Fibroblast of lung (primary cell): ENCODE measurements around the gene SPNS1. TPM values are rescaled to one million over a fixed set of nuclear protein-coding genes. Genes with fewer than 3 reads are reported as not detected.

Experiments used
- DNase-seq, 2 donors: peaks; one replicate each; pipeline versions ENCODE4 v3.0.0 to v3.0.0-alpha.2; 2010; ENCODE audit warnings: low read depth in 2 of 2
- H2AFZ ChIP-seq: 2 replicates; pipeline ENCODE4 v1.5.1; 2012; ENCODE audit warnings: low read length, control low read depth, inconsistent platforms
- H3K27ac ChIP-seq: 2 replicates; pipeline ENCODE4 v1.5.1; 2011; ENCODE audit warnings: low read length, control low read depth; ENCODE audit not compliant: insufficient read depth
- H3K27me3 ChIP-seq: 2 replicates; pipeline ENCODE4 v1.5.1; 2011; ENCODE audit warnings: mild to moderate bottlenecking, low read length; ENCODE audit not compliant: control insufficient read depth, insufficient read depth
- H3K36me3 ChIP-seq: 2 replicates; pipeline ENCODE4 v1.5.1; 2011; ENCODE audit warnings: low read length; ENCODE audit not compliant: control insufficient read depth, insufficient read depth
- H3K4me1 ChIP-seq: 2 replicates; pipeline ENCODE4 v1.5.1; 2011; ENCODE audit warnings: low read length; ENCODE audit not compliant: control insufficient read depth, insufficient read depth; ENCODE audit errors: extremely low read depth
- H3K4me2 ChIP-seq: 2 replicates; pipeline ENCODE4 v1.5.1; 2011; ENCODE audit warnings: low read length, control low read depth; ENCODE audit not compliant: insufficient read depth; ENCODE audit errors: extremely low read depth
- H3K4me3 ChIP-seq, 4 experiments: fragments of 200-600 bp in 1 of 4; sonication (generic) in 1 of 4; replicated peaks in 1 of 4; 2 replicates each; pipeline ENCODE4 v1.5.1; 2011 to 2016; ENCODE audit warnings: low read length in 4 of 4, low read depth in 3 of 4, mild to moderate bottlenecking in 3 of 4, control low read depth in 2 of 4, inconsistent platforms in 1 of 4, mixed read lengths in 1 of 4; ENCODE audit not compliant: insufficient read depth in 1 of 4; ENCODE audit errors: control extremely low read depth in 1 of 4
- H3K79me2 ChIP-seq: 2 replicates; pipeline ENCODE4 v1.5.1; 2012; ENCODE audit warnings: mild to moderate bottlenecking, low read length, inconsistent platforms; ENCODE audit not compliant: control insufficient read depth, insufficient read depth
- H3K9ac ChIP-seq: 2 replicates; pipeline ENCODE4 v1.5.1; 2011; ENCODE audit warnings: mild to moderate bottlenecking, low read length, control low read depth; ENCODE audit not compliant: insufficient read depth
- H3K9me3 ChIP-seq: 2 replicates; pipeline ENCODE4 v1.5.1; 2012; ENCODE audit warnings: low read depth, low read length; ENCODE audit not compliant: control insufficient read depth, insufficient read depth
- H4K20me1 ChIP-seq: 2 replicates; pipeline ENCODE4 v1.5.1; 2011; ENCODE audit warnings: low read length; ENCODE audit not compliant: control insufficient read depth, insufficient read depth; ENCODE audit errors: extremely low read depth
- EZH2 ChIP-seq: IDR thresholded peaks from 2 replicates; pipeline ENCODE4 v1.5.1; 2012; ENCODE audit warnings: low read length, control low read depth, mild to moderate bottlenecking; ENCODE audit errors: missing control alignments
- polyA plus RNA-seq, 2 donors: library from polyadenylated mRNA; depleted of rRNA in 1 of 2; stranded (reverse) in 1 of 2; unstranded in 1 of 2; fragments of >200 nt; gene quantifications; 2 replicates each; pipeline ENCODE4 v1.2.1, GENCODE V29; 2011 to 2012; ENCODE audit warnings: missing spikeins in 1 of 2
- total RNA-seq: library from RNA; depleted of rRNA; stranded (reverse); fragments of >200 nt; gene quantifications from 2 replicates; pipeline ENCODE4 v1.2.1, GENCODE V29; 2014
- TF ChIP-seq, protein P1 (sequence below), 2 donors: IDR thresholded peaks in 1 of 2; conservative IDR thresholded peaks in 1 of 2; 1 replicate in 1 of 2; 2 replicates in 1 of 2; pipeline ENCODE4 v1.5.1; 2011 to 2012; ENCODE audit warnings: low read length in 2 of 2, control low read depth in 1 of 2, inconsistent platforms in 1 of 2, low read depth in 1 of 2, mild to moderate bottlenecking in 1 of 2

SPNS1 gene
- total and polyA plus RNA-seq, 2 donors (not counting 1 experiment from before 2014, with no cell fraction given), result 19.5 to 27.1 TPM

DNA sequence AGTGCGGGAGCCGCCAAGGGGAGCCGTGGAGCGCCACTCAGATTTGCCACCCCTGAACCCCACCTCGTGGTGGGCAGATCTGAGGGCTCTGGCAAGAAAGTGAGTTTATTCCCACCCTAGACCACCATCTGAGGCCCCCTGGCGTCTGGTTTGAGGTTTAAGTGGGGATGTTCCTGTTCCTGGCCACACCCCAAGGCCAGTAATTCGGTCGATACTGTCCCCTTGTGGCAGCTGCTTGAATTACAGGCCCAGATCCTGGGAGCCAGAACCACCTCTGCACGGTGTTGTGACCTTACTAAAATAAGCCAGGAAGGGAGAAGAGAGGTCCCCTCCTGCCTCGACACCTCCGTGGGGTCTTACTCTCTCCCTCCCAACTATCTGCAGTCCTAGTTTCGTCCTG is 6.9 kb downstream of the SPNS1 start:
- Histone ChIP-seq H3K27me3 (no peaks in the 10 kb centered on the region), H3K36me3 (peaks cover 25% of the 10 kb centered on the region), H3K4me1 (no peaks in the 10 kb centered on the region), H3K79me2 (peaks cover 8% of the 10 kb centered on the region), H3K4me2 (no peak overlapping the region), H3K27ac (no peak overlapping the region), H3K9ac (no peak overlapping the region), H4K20me1 (no peaks in the 10 kb centered on the region), H3K4me3 (no peak overlapping the region), H3K9me3 (no peaks in the 10 kb centered on the region), H2AFZ (no peak overlapping the region)
- TF ChIP-seq, protein P1, sequence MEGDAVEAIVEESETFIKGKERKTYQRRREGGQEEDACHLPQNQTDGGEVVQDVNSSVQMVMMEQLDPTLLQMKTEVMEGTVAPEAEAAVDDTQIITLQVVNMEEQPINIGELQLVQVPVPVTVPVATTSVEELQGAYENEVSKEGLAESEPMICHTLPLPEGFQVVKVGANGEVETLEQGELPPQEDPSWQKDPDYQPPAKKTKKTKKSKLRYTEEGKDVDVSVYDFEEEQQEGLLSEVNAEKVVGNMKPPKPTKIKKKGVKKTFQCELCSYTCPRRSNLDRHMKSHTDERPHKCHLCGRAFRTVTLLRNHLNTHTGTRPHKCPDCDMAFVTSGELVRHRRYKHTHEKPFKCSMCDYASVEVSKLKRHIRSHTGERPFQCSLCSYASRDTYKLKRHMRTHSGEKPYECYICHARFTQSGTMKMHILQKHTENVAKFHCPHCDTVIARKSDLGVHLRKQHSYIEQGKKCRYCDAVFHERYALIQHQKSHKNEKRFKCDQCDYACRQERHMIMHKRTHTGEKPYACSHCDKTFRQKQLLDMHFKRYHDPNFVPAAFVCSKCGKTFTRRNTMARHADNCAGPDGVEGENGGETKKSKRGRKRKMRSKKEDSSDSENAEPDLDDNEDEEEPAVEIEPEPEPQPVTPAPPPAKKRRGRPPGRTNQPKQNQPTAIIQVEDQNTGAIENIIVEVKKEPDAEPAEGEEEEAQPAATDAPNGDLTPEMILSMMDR (conservative IDR thresholded peaks at IDR 0.05 in 1 of 2, IDR thresholded peaks at IDR 0.05 in 1 of 2; ENCODE audit: low read depth in 1 of 2, low read length in 2 of 2), result peak; percentile 44 to 68
- no peak for TF ChIP-seq EZH2
- DNase-seq, result no peak

GRCh38 chr16:28982418-28982817 is 7.8 kb downstream of the SPNS1 start:
- Histone ChIP-seq H3K4me2 (no peak overlapping the region), H3K4me3 (no peak overlapping the region), H4K20me1 (no peaks in the 10 kb centered on the region), H3K27me3 (no peaks in the 10 kb centered on the region), H3K79me2 (peaks cover 2% of the 10 kb centered on the region), H3K9ac (no peak overlapping the region), H3K4me1 (no peaks in the 10 kb centered on the region), H3K27ac (no peak overlapping the region), H3K36me3 (peaks cover 24% of the 10 kb centered on the region), H2AFZ (no peak overlapping the region), H3K9me3 (no peaks in the 10 kb centered on the region)
- TF ChIP-seq, protein P1 (conservative IDR thresholded peaks at IDR 0.05 in 1 of 2, IDR thresholded peaks at IDR 0.05 in 1 of 2; ENCODE audit: low read depth in 1 of 2, low read length in 2 of 2), result no peak
- no peak for DNase-seq

DNA sequence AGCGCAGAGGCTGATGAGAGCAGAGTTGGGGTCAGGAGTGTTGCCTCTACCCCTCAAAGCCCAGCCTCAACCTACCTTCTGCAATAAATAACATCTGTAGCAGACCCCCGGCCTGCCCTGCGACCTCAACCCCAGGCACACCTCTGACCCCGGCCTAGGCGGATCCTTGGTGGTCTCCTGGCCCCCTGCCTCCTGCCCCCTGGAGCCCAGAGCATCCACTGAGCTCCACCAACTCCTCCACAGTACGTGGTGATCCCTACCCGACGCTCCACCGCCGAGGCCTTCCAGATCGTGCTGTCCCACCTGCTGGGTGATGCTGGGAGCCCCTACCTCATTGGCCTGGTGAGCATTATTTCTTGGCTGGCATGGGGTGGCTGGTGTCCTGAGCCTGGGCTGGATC is 8.4 kb downstream of the SPNS1 start:
- Histone ChIP-seq H3K4me1 (no peaks in the 10 kb centered on the region), H3K27ac (no peak overlapping the region), H4K20me1 (no peaks in the 10 kb centered on the region), H3K9ac (no peak overlapping the region), H3K4me2 (no peak overlapping the region), H2AFZ (no peak overlapping the region), H3K36me3 (peaks cover 23% of the 10 kb centered on the region), H3K79me2 (peaks cover 2% of the 10 kb centered on the region), H3K27me3 (no peaks in the 10 kb centered on the region), H3K9me3 (no peaks in the 10 kb centered on the region), H3K4me3 (no peak overlapping the region)
- DNase-seq, result no peak
- TF ChIP-seq EZH2, result no peak
- TF ChIP-seq, protein P1 (conservative IDR thresholded peaks at IDR 0.05 in 1 of 2, IDR thresholded peaks at IDR 0.05 in 1 of 2; ENCODE audit: low read depth in 1 of 2, low read length in 2 of 2), result no peak
